Epithelial cell of esophagus (primary cell): Measurements from ENCODE around the gene CSMD2.

Source experiments
- DNase-seq: peaks from one replicate; pipeline ENCODE4 v3.0.0; 2010; ENCODE audit warnings: low read depth
- H3K4me3 ChIP-seq: 2 replicates; pipeline ENCODE4 v1.5.1; 2011; ENCODE audit warnings: mild to moderate bottlenecking, low read length, control low read depth
- TF ChIP-seq, protein P1 (sequence below): IDR thresholded peaks from 2 replicates; pipeline ENCODE4 v1.5.1; 2011; ENCODE audit warnings: low read depth, mild to moderate bottlenecking, low read length, control low read depth, inconsistent platforms; ENCODE audit not compliant: insufficient read depth; ENCODE audit errors: missing control alignments

Gene CSMD2

GRCh38 chr1:33634143-33634542 is 530.9 kb downstream of the CSMD2 start:
- H3K4me3 ChIP-seq = no peak overlapping the region
- TF ChIP-seq, protein P1, sequence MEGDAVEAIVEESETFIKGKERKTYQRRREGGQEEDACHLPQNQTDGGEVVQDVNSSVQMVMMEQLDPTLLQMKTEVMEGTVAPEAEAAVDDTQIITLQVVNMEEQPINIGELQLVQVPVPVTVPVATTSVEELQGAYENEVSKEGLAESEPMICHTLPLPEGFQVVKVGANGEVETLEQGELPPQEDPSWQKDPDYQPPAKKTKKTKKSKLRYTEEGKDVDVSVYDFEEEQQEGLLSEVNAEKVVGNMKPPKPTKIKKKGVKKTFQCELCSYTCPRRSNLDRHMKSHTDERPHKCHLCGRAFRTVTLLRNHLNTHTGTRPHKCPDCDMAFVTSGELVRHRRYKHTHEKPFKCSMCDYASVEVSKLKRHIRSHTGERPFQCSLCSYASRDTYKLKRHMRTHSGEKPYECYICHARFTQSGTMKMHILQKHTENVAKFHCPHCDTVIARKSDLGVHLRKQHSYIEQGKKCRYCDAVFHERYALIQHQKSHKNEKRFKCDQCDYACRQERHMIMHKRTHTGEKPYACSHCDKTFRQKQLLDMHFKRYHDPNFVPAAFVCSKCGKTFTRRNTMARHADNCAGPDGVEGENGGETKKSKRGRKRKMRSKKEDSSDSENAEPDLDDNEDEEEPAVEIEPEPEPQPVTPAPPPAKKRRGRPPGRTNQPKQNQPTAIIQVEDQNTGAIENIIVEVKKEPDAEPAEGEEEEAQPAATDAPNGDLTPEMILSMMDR = no peak
- DNase-seq = no peak

- peak; percentile 85 for DNase-seq
- H3K4me3 ChIP-seq = no peak overlapping the region
- TF ChIP-seq, protein P1 = peak; percentile 100
Measured at GRCh38 chr1:33633019-33633801, 531.8 kb downstream of the CSMD2 start.

GRCh38 chr1:33630686-33631085 is 534.3 kb downstream of the CSMD2 start:
- DNase-seq = no peak
- no peak overlapping the region for H3K4me3 ChIP-seq
- TF ChIP-seq, protein P1 = no peak

DNA sequence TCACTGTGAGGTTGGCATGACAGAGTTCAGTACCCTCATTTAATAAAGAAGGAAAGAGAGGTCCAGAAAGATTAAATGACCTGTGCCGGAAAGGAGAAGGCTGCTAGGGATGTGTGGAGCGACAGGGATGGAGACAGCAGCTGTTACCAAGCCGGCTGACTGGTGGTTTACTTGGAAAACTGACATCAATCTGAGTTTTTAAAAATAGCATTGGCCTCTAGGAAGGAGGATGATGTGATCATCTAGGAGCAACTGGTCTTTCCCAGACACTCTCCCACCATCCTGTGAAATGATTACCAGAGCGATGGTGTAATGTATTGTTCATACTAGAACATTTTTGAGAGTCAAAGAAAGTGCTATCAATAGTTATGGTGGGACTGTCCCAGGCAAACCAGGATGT is 538.2 kb downstream of the CSMD2 start:
- no peak for DNase-seq
- H3K4me3 ChIP-seq = no peak overlapping the region
- TF ChIP-seq, protein P1 = no peak

DNA sequence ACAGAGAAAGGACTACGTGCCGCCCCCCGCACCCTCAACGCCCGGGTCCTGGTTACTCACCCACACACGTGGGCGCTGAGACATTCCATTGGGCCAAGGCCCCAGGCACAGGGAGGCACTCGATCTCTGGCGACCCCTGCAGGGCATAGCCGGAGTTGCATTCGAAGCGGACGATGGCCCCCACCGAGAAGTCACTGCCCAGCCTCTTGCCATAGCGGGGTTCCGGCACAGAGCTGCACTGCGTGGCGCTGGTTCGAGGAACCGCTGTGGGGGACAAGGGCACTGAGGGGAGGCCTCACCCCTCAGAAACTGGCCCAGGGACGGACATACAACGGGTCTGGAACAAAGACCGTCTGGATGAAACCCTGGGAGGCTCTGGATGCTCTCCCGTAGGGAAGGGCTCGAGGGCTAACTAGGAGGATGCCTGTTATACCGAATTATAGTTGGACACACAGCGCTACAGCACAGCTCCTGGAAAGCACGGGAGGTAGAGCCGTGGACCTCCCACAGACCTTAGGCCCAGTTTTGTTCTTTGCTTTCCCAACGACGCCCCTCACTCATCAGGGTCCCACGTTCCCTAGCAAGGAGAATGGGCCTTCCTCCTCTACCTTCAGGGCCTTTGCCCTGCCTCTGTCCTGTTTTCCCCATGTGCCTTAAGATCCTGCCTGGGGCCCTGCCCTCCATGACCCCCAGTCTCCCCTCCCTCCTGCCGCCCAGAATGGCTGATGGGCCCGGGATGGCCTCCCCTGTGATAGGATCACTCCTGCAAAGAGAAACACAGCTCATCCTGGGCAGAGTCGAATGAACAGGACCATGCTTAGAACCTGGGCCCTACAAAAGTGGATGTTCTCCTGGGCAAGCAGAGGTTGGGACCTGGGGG is 539.8 kb downstream of the CSMD2 start:
- no peak for DNase-seq
- no peak overlapping the region for H3K4me3 ChIP-seq
- TF ChIP-seq, protein P1 = no peak

DNA sequence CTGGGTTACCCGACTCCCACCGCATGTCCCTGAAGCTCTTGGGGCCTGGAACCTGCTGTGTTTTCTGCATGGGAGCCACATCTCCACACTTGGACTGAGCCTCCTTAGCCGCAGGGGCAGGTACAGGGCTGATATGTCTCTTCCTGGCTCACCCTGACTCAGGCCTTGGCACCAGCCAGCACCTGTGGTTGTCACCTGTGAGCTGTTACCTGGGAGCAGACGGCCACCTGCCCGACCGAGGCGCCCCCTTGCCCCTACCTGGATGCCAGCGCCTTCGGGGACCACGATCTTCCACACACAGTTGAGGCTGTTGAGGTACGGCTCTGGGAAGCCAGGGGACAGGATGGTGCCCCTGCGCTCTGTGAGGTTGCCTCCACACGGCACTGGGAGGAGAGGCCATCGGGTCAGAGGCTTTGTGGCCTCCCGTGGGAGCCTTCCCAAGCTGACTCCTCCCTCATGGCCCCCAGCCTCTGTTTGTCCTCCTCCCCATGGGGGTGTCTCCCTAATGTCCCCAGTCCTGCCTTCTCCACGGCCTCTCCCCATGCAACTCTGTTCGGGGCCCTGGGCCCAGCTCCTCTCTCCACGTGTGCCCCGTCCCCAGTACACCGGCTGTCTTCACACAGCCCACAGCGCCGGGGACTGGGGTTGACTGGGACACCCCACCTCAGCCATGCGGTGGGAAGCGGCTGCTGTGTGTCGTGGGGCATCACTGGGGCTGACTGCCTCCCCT is 540.6 kb downstream of the CSMD2 start:
- TF ChIP-seq, protein P1 = no peak
- no peak overlapping the region for H3K4me3 ChIP-seq
- DNase-seq = no peak
